Subcutaneous adipose tissue (tissue), 4 donors: ENCODE data around the gene GADD45B. TPM values are rescaled to one million over a fixed set of nuclear protein-coding genes. Genes with fewer than 3 reads are reported as not detected.

Experiments used
- CTCF ChIP-seq: fragments of 450-650 bp; IDR thresholded peaks from one replicate; pipeline ENCODE4 v1.5.1; 2016; ENCODE audit warnings: low read depth, mild to moderate bottlenecking, control low read depth, antibody characterized with exemption, moderate library complexity
- total RNA-seq, 4 donors: library from RNA; depleted of rRNA; stranded (reverse); fragments of >200 nt; gene quantifications; one replicate each; pipeline ENCODE4 v1.1.0, GENCODE V29; 2016

Gene GADD45B
- total RNA-seq, 4 donors from 2014 or later, result 119 to 260 (median 212) TPM

- no peak for TF ChIP-seq CTCF
These were observed 19.3 kb downstream of the GADD45B start for GRCh38 chr19:2495130-2495641.

- TF ChIP-seq CTCF, result no peak
These were observed 19.9 kb downstream of the GADD45B start for GRCh38 chr19:2495651-2496316.

- TF ChIP-seq CTCF, result no peak
These were observed 21.3 kb downstream of the GADD45B start for GRCh38 chr19:2497186-2497585.

GRCh38 chr19:2500156-2500555, 24.2 kb downstream of the GADD45B start:
- TF ChIP-seq CTCF, result no peak

- no peak for TF ChIP-seq CTCF
These were observed 24.9 kb downstream of the GADD45B start for GRCh38 chr19:2500841-2501261.

- TF ChIP-seq CTCF, result no peak
These were observed 27.7 kb downstream of the GADD45B start for GRCh38 chr19:2503521-2504109.

GRCh38 chr19:2507109-2507508, 31.2 kb downstream of the GADD45B start:
- TF ChIP-seq CTCF, result no peak
